T-helper 17 cell (primary cell): ENCODE data around the gene ADAMTS8. TPM values are rescaled to one million over a fixed set of nuclear protein-coding genes. Genes with fewer than 3 reads are reported as not detected.

Experiments used
- ATAC-seq: fragments of 150-1000 bp; cut with Tn5 transposase; 2 replicates; pipeline ENCODE4 v1.10.0; 2021; ENCODE audit warnings: mild to moderate bottlenecking, moderate library complexity
- DNase-seq, 3 donors: peaks; one replicate each; pipeline versions ENCODE4 v3.0.0 to v3.0.0-alpha.2; 2020 to 2021
- H3K9me3 ChIP-seq: one replicate; pipeline ENCODE4 v1.7.0; 2013; ENCODE audit warnings: low read length, mild to moderate bottlenecking; ENCODE audit not compliant: control insufficient read depth, poor library complexity, severe bottlenecking
- H3K27ac Mint-ChIP-seq: one replicate; pipeline ENCODE4 v1.8.0; 2022; ENCODE audit warnings: mild to moderate bottlenecking, moderate library complexity, mixed read lengths
- H3K27me3 Mint-ChIP-seq: one replicate; pipeline ENCODE4 v1.8.0; 2022; ENCODE audit warnings: mixed read lengths
- H3K36me3 Mint-ChIP-seq: one replicate; pipeline ENCODE4 v1.8.0; 2022; ENCODE audit warnings: low read depth, mixed read lengths
- H3K4me1 Mint-ChIP-seq: one replicate; pipeline ENCODE4 v1.8.0; 2022; ENCODE audit warnings: mild to moderate bottlenecking, mixed read lengths
- H3K4me3 Mint-ChIP-seq: one replicate; pipeline ENCODE4 v1.8.0; 2022; ENCODE audit warnings: mild to moderate bottlenecking, moderate library complexity, mixed read lengths
- total RNA-seq, 4 donors: library from RNA in 2 of 4; stranded (reverse) in 2 of 4; gene quantifications; one replicate each; pipeline ENCODE4 v1.2.3 and lab custom pipeline; 2022 to 2026

Gene ADAMTS8
- total RNA-seq, 2 donors from 2014 or later, result not detected

- DNase-seq (no peak), ATAC-seq (no peak)
- H3K36me3 Mint-ChIP-seq, result peaks cover 3% of the 10 kb centered on the region
- H3K27me3 Mint-ChIP-seq, result peaks cover 77% of the 10 kb centered on the region
- no peaks in the 10 kb centered on the region for H3K4me1 Mint-ChIP-seq
- no peaks in the 10 kb centered on the region for H3K9me3 ChIP-seq
- no peak overlapping the region for H3K27ac Mint-ChIP-seq
- H3K4me3 Mint-ChIP-seq, result no peak overlapping the region
These were observed 26.3 kb upstream of the ADAMTS8 start for GRCh38 chr11:130454491-130455252.

- H3K27me3 Mint-ChIP-seq, result peaks cover 72% of the 10 kb centered on the region
These were observed 24.5 kb upstream of the ADAMTS8 start for GRCh38 chr11:130452940-130453339.

GRCh38 chr11:130452176-130452575 lies 23.8 kb upstream of the ADAMTS8 start:
- H3K9me3 ChIP-seq, result no peaks in the 10 kb centered on the region
- Mint-ChIP-seq H3K27me3 (peaks cover 71% of the 10 kb centered on the region), H3K4me1 (peaks cover 2% of the 10 kb centered on the region), H3K4me3 (no peak overlapping the region), H3K36me3 (peaks cover 3% of the 10 kb centered on the region), H3K27ac (no peak overlapping the region)
- ATAC-seq (no peak), DNase-seq (no peak)

More at GRCh38 chr11:130452940-130453339, 24.5 kb upstream of the ADAMTS8 start:
- Mint-ChIP-seq H3K27ac (no peak overlapping the region), H3K36me3 (peaks cover 3% of the 10 kb centered on the region), H3K4me1 (peaks cover 2% of the 10 kb centered on the region), H3K4me3 (no peak overlapping the region)
- DNase-seq (no peak), ATAC-seq (no peak)
- no peaks in the 10 kb centered on the region for H3K9me3 ChIP-seq

GRCh38 chr11:130451231-130452019 lies 23.0 kb upstream of the ADAMTS8 start:
- Mint-ChIP-seq H3K36me3 (peaks cover 3% of the 10 kb centered on the region), H3K27me3 (peaks cover 71% of the 10 kb centered on the region), H3K4me3 (no peak overlapping the region), H3K4me1 (peaks cover 2% of the 10 kb centered on the region), H3K27ac (no peak overlapping the region)
- DNase-seq (no peak), ATAC-seq (no peak)
- H3K9me3 ChIP-seq, result no peaks in the 10 kb centered on the region

GRCh38 chr11:130449996-130450769 lies 21.8 kb upstream of the ADAMTS8 start:
- Mint-ChIP-seq H3K27me3 (peaks cover 68% of the 10 kb centered on the region), H3K27ac (no peak overlapping the region), H3K4me3 (no peak overlapping the region), H3K36me3 (peaks cover 3% of the 10 kb centered on the region), H3K4me1 (peaks cover 2% of the 10 kb centered on the region)
- H3K9me3 ChIP-seq, result no peaks in the 10 kb centered on the region
- no peak for ATAC-seq
- DNase-seq, result no peak

- peaks cover 67% of the 10 kb centered on the region for H3K27me3 Mint-ChIP-seq
These were observed 21.0 kb upstream of the ADAMTS8 start for GRCh38 chr11:130449310-130449990.

GRCh38 chr11:130448416-130449309 lies 20.3 kb upstream of the ADAMTS8 start, which contains the start of gene ADAMTS15:
Gene ADAMTS15 (plus strand): TSS chr11:130448645. CDS start chr11:130448974, 329 bp downstream.
- no peak for DNase-seq

More at GRCh38 chr11:130449310-130449990, 21.0 kb upstream of the ADAMTS8 start:
- DNase-seq (no peak), ATAC-seq (no peak)
- H3K9me3 ChIP-seq, result no peaks in the 10 kb centered on the region
- Mint-ChIP-seq H3K4me1 (peaks cover 2% of the 10 kb centered on the region), H3K4me3 (peak overlapping the region; percentile 71), H3K27ac (no peak overlapping the region), H3K36me3 (peaks cover 5% of the 10 kb centered on the region)

GRCh38 chr11:130448039-130448415 lies 19.6 kb upstream of the ADAMTS8 start:
- H3K27me3 Mint-ChIP-seq, result peaks cover 62% of the 10 kb centered on the region
- peaks cover 2% of the 10 kb centered on the region for H3K4me1 Mint-ChIP-seq

More at GRCh38 chr11:130448416-130449309, 20.3 kb upstream of the ADAMTS8 start, which contains the start of gene ADAMTS15:
- peak within 1 kb of the TSS; percentile 76 for H3K4me3 Mint-ChIP-seq
- H3K27ac Mint-ChIP-seq, result no peak within 1 kb of the TSS
- peak; percentile 44 for ATAC-seq
- H3K36me3 Mint-ChIP-seq, result peaks cover 2% of the 10 kb centered on the region
- no peaks in the 10 kb centered on the region for H3K9me3 ChIP-seq
- peaks cover 2% of the 10 kb centered on the region for H3K4me1 Mint-ChIP-seq
- peaks cover 67% of the 10 kb centered on the region for H3K27me3 Mint-ChIP-seq

GRCh38 chr11:130445788-130446187 lies 17.4 kb upstream of the ADAMTS8 start:
- ATAC-seq (no peak), DNase-seq (no peak)
- peaks cover 48% of the 10 kb centered on the region for H3K27me3 Mint-ChIP-seq
- H3K36me3 Mint-ChIP-seq, result peaks cover 5% of the 10 kb centered on the region
- H3K9me3 ChIP-seq, result no peaks in the 10 kb centered on the region
- H3K27ac Mint-ChIP-seq, result no peak overlapping the region
- peaks cover 4% of the 10 kb centered on the region for H3K4me1 Mint-ChIP-seq
- no peak overlapping the region for H3K4me3 Mint-ChIP-seq

More at GRCh38 chr11:130448039-130448415, 19.6 kb upstream of the ADAMTS8 start:
- Mint-ChIP-seq H3K4me3 (peak overlapping the region; percentile 76), H3K36me3 (peaks cover 2% of the 10 kb centered on the region), H3K27ac (no peak overlapping the region)
- ATAC-seq (no peak), DNase-seq (no peak)
- H3K9me3 ChIP-seq, result no peaks in the 10 kb centered on the region

- H3K36me3 Mint-ChIP-seq, result peaks cover 11% of the 10 kb centered on the region
- ATAC-seq (no peak), DNase-seq (no peak)
- no peak overlapping the region for H3K4me3 Mint-ChIP-seq
- no peaks in the 10 kb centered on the region for H3K9me3 ChIP-seq
- H3K27me3 Mint-ChIP-seq, result peaks cover 48% of the 10 kb centered on the region
- H3K4me1 Mint-ChIP-seq, result peaks cover 18% of the 10 kb centered on the region
- H3K27ac Mint-ChIP-seq, result no peak overlapping the region
These were observed 14.3 kb upstream of the ADAMTS8 start for GRCh38 chr11:130442737-130443136.

GRCh38 chr11:130441719-130442118 lies 13.3 kb upstream of the ADAMTS8 start:
- no peaks in the 10 kb centered on the region for H3K9me3 ChIP-seq
- peak overlapping the region; percentile 11 for H3K27ac Mint-ChIP-seq
- H3K36me3 Mint-ChIP-seq, result peaks cover 11% of the 10 kb centered on the region
- H3K27me3 Mint-ChIP-seq, result peaks cover 48% of the 10 kb centered on the region
- H3K4me3 Mint-ChIP-seq, result no peak overlapping the region
- H3K4me1 Mint-ChIP-seq, result peaks cover 18% of the 10 kb centered on the region
- ATAC-seq (no peak), DNase-seq (no peak)

GRCh38 chr11:130439876-130440275 lies 11.5 kb upstream of the ADAMTS8 start:
- H3K9me3 ChIP-seq, result no peaks in the 10 kb centered on the region
- ATAC-seq (no peak), DNase-seq (no peak)
- no peak overlapping the region for H3K27ac Mint-ChIP-seq
- H3K4me3 Mint-ChIP-seq, result no peak overlapping the region
- peaks cover 11% of the 10 kb centered on the region for H3K36me3 Mint-ChIP-seq
- H3K4me1 Mint-ChIP-seq, result peaks cover 20% of the 10 kb centered on the region
- H3K27me3 Mint-ChIP-seq, result peaks cover 42% of the 10 kb centered on the region
